HG03469 (cell line): Measurements from ENCODE around the gene KRT35.

Experiments used
- ATAC-seq: cut with Tn5 transposase; IDR thresholded peaks from one replicate; pipeline ENCODE4 v1.9.1; 2021; ENCODE audit warnings: mild to moderate bottlenecking, moderate library complexity, moderate number of reproducible peaks; ENCODE audit not compliant: unreplicated experiment

Gene KRT35

GRCh38 chr17:41481036-41481435 lies at the start of gene KRT35:
TSS of gene KRT35 (minus strand) at chr17:41481151. CDS start at chr17:41481097, 54 bp downstream.
- ATAC-seq = no peak

GRCh38 chr17:41530062-41531048 lies 49.4 kb upstream of the KRT35 start:
- ATAC-seq = no peak

GRCh38 chr17:41529491-41529915 lies 48.6 kb upstream of the KRT35 start:
- ATAC-seq = no peak

- no peak for ATAC-seq
These were observed 48.0 kb upstream of the KRT35 start for GRCh38 chr17:41528959-41529353.

- no peak for ATAC-seq
These were observed 46.4 kb upstream of the KRT35 start for GRCh38 chr17:41527063-41528023.

- no peak for ATAC-seq
These were observed 43.3 kb upstream of the KRT35 start for GRCh38 chr17:41524261-41524660.

- no peak for ATAC-seq
These were observed 42.8 kb upstream of the KRT35 start for GRCh38 chr17:41523787-41524186.

GRCh38 chr17:41523225-41523593 lies 42.3 kb upstream of the KRT35 start:
- no peak for ATAC-seq

- no peak for ATAC-seq
These were observed 41.6 kb upstream of the KRT35 start for GRCh38 chr17:41522301-41523224.

GRCh38 chr17:41521574-41522261 lies 40.8 kb upstream of the KRT35 start:
- no peak for ATAC-seq

- no peak for ATAC-seq
These were observed 40.0 kb upstream of the KRT35 start for GRCh38 chr17:41520821-41521521.

GRCh38 chr17:41519501-41520224 lies 38.7 kb upstream of the KRT35 start:
- no peak for ATAC-seq

- no peak for ATAC-seq
These were observed 38.0 kb upstream of the KRT35 start, which contains the start of gene KRT15 for GRCh38 chr17:41518789-41519449. TSS of gene KRT15 (minus strand) at chr17:41518890. CDS start at chr17:41518827, 63 bp downstream.

- no peak for ATAC-seq
These were observed 37.1 kb upstream of the KRT35 start for GRCh38 chr17:41518031-41518430.

GRCh38 chr17:41516830-41517283 lies 35.9 kb upstream of the KRT35 start:
- ATAC-seq = no peak

- ATAC-seq = no peak
These were observed 35.3 kb upstream of the KRT35 start for GRCh38 chr17:41516147-41516829.

- no peak for ATAC-seq
These were observed 32.2 kb upstream of the KRT35 start for GRCh38 chr17:41513168-41513547.
